Eye (tissue), 1 donor: ENCODE results near the gene CFAP251.
"Not testable (repeated sequence)": the region's sequence is repeated elsewhere in the genome, so short reads cannot be mapped to it uniquely, and the experiment has no call there.

Source experiments
- DNase-seq: peaks from one replicate; pipeline ENCODE4 v3.0.0-alpha.2; 2015

The CFAP251 gene

GRCh38 chr12:121976950-121977349 lies 58.6 kb downstream of the CFAP251 start:
- DNase-seq, result no peak

- no peak for DNase-seq
Measured at GRCh38 chr12:121980191-121980891, 61.9 kb downstream of the CFAP251 start.

GRCh38 chr12:121980892-121981272 lies 62.5 kb downstream of the CFAP251 start:
- DNase-seq, result no peak

- DNase-seq, result no peak
Measured at GRCh38 chr12:121981456-121981855, 63.1 kb downstream of the CFAP251 start.

- no peak for DNase-seq
Measured at GRCh38 chr12:121982950-121983349, 64.6 kb downstream of the CFAP251 start.

GRCh38 chr12:121983536-121984210 lies 65.3 kb downstream of the CFAP251 start:
- DNase-seq, result peak; percentile 76

GRCh38 chr12:121986489-121987245 lies 68.3 kb downstream of the CFAP251 start:
- no peak for DNase-seq

GRCh38 chr12:121988519-121988918 lies 70.1 kb downstream of the CFAP251 start:
- not testable (repeated sequence) for DNase-seq

GRCh38 chr12:121989276-121990113 lies 71.1 kb downstream of the CFAP251 start:
- no peak for DNase-seq

- no peak for DNase-seq
Measured at GRCh38 chr12:121990114-121990647, 71.8 kb downstream of the CFAP251 start.

- peak; percentile 72 for DNase-seq
Measured at GRCh38 chr12:121990692-121991603, 72.6 kb downstream of the CFAP251 start.

- peak; percentile 28 for DNase-seq
Measured at GRCh38 chr12:121992059-121992879, 73.9 kb downstream of the CFAP251 start.

GRCh38 chr12:121996050-121996944 lies 77.9 kb downstream of the CFAP251 start:
- no peak for DNase-seq

GRCh38 chr12:121996945-121997612 lies 78.7 kb downstream of the CFAP251 start:
- no peak for DNase-seq

- peak; percentile 88 for DNase-seq
Measured at GRCh38 chr12:122001466-122002209, 83.2 kb downstream of the CFAP251 start.

- peak; percentile 47 for DNase-seq
Measured at GRCh38 chr12:122003651-122004611, 85.5 kb downstream of the CFAP251 start.

GRCh38 chr12:122004633-122005071 lies 86.3 kb downstream of the CFAP251 start:
- peak; percentile 41 for DNase-seq
